HG03378 (cell line): ENCODE measurements around the gene KLHDC7A.

ENCODE experiments used
- ATAC-seq: cut with Tn5 transposase; IDR thresholded peaks from one replicate; pipeline ENCODE4 v1.9.1; 2021; ENCODE audit warnings: mild to moderate bottlenecking, moderate library complexity; ENCODE audit not compliant: unreplicated experiment

Gene KLHDC7A

DNA sequence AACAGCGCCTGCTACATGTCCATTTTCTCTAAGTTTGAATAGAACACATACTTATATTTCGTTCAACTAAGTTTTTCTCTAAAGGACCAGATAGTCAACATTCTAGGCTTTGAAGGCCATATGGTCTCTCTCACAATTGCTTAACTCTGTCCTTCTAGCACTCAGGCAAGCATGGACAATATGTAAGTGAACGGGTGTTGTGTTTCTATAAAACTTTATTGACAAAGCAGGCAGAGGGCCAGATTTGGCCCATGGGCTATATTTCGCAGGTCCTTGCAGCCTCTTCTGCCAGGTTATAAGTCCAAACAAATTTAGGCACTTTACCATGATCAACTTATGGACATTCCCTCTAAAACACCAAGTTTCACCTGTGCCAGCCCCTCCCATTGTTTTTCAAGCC, 21.1 kb downstream of the KLHDC7A start:
- no peak for ATAC-seq

DNA sequence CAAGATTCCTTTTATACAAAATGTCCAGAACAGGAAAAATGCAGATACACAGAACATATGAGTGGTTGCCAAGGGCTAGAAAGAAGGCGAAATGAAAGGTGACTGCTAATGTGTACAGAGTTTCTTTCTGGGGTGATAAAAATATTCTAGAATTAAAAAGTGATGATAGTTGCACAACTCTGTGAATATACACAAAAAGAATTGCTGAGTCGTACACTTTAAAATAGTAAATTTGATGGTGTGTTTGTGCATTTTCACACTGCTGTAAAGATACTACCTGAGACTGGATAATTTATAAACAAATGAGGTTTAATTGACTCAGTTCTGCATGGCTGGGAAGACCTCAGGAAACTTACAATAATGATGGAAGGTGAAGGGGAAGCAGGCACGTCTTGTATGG, 23.9 kb downstream of the KLHDC7A start:
- no peak for ATAC-seq

DNA sequence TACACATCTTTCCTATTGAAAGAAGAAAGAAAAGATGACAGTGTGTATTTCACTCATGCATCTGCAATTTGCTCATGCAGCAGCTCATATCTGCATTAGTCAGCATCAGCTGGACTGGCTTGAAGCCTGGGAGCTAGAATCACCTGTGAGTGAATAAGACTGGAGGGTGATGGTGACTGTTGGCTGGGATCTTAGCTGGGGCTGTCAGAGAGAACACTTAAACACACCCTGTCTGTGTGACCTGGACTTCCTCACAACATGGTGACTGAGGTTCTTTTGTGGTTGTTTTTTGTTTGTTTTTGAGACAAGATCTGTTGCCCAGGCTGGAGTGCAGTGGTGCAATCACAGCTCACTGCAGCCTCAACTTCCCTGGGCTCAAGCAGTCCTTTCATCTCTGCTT, 24.9 kb downstream of the KLHDC7A start:
- ATAC-seq: no peak

DNA sequence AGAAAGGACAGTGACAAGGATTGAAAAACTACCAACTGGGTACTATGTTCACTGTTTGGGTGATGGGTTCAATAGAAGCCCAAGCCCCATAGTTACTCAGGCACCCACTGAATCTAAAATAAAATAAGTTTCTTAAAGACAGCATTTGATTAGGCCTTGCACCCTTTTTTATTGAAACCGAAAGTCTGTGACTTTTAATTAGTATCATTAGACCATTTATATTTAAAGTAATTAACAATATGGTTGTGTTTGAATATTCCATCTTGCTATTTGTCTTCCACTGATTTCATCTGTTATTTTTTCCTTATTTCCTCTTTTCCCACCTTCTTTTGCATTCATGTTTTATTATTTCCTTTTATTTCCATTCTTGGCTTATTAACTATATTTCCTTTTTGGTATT, 27.4 kb downstream of the KLHDC7A start:
- ATAC-seq: no peak

DNA sequence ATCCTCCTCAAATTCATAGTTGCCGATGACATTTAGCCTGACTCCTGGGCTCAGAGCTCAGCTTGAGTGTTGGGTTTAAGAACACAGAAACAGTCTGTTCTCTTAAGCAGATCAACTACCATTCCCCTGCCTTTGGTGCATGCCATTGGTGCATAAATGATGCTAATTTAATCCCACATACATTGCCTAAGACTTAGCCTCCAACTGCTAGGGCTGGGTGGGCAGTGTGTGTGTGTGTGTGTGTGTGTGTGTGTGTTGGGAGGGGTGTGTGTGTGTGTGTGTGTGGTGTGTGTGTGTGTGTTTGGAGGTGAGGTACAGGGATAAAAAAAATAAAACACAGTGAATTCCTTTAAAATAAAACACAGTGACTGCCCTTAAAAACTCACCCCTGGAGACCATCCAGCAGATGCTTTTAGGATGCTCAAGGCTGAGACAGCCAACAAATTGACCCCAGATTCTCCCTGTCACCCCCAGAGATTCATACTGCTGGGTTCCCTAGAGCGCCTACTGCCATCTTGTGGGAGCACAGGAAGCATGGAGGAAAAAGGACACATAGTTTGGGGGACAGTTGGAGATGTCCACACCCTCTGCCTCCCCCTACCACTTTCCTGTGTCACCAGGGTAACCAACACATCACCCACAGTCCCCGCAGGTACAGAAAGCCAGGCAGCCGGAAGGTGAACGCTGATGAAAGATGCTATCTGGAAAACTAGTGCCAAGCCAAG, 30.6 kb downstream of the KLHDC7A start:
- no peak for ATAC-seq

DNA sequence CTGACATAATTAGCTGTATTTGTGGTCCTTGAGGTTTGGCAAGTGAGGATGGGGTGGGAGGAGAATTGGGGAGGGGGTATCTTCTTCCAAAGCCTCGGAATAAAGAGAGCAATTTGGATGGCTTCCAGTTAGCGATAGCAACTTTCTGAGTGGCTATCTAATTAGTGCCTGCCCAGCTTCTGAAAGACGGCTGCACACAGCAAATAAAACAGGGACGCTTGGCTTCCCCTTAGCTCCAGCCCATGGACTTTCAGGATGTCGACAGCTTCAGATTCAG, 31.1 kb downstream of the KLHDC7A start:
- ATAC-seq: no peak

DNA sequence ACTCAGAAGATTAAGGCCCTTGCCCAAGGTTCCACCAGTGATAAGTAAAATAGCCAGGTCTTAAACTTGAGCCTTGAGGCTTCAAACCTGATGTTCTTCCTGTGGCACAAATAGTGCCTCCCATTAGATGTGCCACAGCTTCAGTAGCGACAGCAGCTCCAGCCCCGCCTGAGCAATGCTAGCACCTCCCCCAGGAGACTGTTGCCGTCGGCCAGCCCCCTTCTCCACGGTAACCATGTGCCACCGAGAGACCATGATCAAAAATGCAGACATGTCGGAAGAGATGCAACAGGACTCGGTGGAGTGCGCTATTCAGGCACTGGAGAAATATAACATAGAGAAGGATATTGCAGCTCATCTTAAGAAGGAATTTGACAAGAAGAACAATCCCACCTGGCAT, 32.2 kb downstream of the KLHDC7A start:
- no peak for ATAC-seq

DNA sequence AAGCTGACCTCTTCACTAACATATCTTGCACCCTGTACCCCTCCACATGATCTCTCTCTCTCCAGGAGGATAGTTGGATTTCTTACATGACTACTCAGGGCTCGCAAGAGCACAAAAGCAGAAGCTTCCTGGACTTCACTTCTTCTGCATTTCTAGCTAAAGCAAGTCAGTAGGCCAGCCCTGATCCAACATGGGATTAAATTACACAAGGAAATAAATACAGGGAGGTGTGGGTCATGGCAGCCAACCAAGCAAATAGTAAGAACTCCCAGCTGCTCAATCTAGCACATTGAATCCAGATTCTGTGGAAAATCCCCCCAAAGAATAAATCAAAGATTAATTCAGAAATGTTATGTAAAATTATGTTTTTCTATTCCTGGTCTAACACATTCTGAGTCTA, 33.3 kb downstream of the KLHDC7A start:
- no peak for ATAC-seq

DNA sequence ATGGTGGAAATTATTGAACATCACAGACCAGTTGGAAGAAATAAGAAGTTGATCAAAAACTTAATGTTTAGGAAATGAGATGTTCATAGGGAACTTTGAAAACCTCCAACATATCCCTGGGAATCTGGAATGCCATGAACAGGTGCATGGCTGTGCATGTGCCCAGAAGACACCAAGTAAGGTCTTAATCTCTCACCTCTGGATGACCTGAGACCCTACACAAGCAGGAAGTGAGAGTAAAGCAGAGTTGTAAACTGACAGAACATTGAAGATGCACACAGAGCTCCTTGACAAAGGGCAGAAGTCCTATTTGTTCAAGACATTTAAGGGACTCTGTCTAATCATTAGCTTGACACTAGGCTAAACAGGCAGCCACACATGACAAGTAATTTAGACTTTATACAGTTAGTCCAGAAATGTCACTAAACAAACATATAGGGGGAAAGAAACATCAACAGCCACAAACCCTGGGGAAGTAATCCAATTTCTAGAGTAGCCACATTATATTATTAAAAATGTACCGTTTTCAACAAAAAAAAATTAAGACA, 34.5 kb downstream of the KLHDC7A start:
- ATAC-seq: no peak

DNA sequence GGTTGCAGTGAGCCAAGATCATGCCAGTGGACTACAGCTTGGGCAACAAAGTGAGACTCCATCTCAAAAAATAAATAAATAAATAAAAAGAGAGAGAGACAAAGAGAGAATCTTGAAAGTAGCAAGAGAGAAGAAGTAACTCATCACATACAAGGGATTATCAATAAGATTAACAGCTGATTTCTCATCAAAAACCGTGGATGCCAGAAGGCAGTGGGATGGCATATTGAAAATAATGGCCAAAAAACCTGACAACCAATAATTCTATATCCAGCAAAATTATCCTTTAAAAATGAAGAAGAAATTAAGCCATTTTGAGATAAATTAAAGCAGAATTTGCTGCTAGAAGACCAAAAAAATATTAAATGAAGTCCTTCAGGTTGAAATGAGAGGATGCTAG, 35.7 kb downstream of the KLHDC7A start:
- ATAC-seq: no peak

DNA sequence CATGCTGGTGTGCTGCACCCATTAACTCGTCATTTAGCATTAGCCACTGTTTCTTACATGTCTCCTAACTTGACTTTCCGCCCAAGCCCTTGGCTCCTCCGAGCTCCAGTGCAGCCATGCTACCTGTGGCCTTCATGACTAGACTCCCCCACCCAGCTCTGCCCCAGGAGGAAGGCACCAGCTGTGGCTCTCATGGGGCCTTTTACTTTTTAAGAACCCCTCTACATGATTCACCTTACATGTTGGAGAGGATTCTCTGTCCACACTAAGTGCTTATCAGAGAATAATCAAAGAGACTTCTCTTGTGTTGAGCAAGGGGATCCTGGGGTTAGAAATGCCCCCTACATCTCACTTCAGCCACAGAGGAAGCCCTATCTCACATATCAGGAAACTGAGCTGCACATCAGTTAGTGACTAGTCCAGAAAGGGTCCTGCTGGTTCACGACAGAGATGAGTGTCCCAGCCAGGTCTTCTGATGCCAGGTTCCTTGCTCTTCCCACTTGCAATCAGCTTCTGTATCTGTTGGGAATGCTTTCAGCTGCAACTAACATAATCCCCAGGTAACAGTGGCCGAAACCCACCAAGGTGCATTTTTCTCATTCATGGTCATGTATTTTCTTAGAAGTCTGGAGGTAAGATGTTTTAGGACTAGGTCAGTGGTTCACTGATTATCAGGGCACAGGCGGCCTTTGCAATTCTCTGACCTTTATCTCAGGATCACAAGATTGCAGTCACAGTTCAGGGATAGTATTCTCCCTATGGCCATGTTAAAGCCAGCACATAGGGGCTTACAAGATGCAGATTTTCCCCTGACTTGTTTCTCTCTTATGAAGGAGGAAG, 45.9 kb downstream of the KLHDC7A start:
- ATAC-seq: no peak

DNA sequence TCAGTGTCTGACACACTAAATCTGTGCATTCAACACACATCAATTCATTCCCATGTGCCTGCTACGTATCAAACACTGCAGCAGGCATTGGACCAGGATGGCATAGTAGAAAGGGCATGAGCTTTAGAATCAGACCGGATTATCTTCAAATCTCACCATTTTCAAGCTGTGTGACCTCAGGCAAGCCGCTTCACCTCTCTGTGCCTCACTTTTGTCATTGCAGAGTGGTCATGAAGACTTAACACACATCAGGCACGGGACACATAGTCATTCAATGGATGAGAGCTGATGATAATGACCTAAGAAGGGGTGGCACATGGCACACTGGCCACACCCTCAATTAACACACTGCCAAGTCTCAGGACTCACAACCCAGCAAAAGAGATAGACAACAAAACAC, 46.8 kb downstream of the KLHDC7A start:
- ATAC-seq: no peak

DNA sequence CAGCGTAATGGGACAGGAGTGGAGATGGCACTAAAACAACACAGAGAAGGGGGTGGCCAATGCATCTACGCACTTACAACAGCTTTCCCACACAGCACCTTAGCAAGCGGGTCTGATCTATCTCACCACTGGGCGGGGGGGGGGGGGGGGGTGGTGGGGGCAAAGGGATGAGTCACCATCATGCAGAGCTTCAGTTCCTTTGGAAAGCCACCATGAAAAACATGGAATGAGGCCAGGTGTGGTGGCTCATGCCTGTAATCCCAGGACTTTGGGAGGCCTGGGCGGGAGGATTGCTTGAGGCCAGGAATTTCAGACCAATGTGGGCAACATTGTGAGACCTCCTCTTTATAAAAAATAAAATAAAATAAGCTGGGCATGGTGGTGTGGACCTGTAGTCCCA, 47.2 kb downstream of the KLHDC7A start:
- no peak for ATAC-seq

DNA sequence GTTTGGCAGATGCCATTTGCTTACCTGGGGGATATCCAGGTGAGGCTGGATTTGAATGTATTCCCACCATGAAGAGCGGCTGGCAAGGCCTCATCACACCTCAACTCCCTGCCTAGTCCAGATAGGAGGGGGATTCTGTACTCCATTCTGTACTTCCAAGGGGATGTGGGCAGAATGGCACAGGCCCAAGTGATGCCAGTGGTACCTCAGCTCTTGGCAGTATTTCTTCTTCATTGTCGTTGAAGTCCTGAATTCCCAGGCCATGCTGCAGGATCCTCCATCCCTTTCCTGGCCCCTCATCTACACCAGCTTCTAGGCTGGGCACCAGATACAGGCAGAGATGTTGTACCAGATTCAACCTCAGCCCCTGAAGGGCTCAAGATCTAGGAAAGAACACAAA, 47.9 kb downstream of the KLHDC7A start:
- no peak for ATAC-seq

DNA sequence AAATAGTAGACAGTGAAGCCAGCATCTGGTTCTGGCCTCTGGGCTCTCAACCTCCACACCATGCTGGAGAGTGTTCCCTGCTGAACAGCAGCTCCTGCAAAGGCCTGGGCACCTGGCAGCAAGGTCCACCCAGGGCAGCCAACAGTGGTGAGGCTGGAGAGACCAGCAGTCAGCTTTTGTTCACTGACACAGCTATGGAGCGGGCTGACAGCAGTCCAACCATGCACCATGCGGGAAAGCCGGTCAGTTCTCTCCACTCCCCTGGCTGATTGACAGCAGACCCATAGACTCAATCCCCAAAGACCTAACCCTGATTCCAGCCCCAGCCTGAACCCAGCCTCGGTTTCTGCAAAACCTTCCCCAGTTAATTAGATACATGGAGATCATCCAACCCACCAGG, 49.0 kb downstream of the KLHDC7A start:
- ATAC-seq: no peak

DNA sequence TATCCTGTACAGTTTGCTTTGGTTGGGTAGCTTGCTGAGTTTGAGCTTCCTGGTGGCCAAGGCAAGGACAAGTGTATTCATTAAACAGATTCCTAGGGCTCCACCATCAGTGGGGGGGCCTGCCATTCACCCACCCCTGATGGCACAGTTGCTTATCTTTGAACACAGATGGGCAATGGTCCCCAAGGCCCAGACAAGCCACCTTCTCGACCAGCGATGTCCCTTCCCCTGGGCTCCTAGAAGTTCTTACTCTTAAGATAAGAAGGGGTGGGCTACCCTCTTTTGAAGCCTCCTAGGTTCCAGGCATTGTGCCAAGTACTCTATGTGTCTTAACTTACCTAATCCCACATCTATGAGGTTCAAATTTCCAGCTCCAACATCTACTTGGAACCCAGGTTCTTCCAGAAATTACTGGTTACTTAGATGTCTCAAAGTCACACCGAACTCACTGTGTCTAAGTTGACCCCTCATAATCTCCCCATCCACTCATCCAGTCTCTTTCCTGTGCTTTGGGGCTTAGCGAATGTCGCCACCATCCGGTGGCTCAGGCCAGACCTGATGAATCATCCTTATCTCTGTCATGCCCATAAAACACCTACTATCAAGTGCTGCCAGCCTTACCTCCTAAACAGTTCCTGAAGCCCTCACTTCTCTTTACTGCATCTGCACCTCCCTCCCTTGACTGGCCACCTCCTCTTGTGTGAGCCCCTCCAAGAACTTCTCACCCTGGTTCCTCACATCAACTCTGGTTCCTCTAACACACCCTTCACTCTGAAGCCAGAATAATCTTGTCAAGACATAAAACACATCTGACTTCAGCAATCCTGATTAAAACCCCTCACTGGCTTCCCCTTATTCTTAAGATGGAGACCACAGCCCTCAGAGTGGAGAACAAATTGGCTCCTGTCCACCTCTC, 50.1 kb downstream of the KLHDC7A start:
- ATAC-seq: no peak

DNA sequence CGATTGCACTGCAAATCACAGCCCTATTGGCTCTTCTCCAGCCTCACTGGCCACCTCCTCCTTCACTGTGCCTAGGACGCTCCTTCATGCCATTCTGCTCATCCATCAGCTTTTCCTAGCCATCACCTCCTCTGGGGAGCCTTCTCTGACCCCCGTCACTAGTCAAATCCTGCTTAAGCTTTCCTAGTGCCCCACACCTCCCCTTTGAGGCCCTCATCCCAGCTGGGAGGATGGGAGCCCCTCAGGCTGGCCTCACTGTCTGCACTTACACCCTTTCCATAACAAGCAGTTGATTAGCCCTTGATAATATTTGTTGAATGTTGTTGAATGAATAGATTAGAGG, 50.7 kb downstream of the KLHDC7A start:
- ATAC-seq: no peak

DNA sequence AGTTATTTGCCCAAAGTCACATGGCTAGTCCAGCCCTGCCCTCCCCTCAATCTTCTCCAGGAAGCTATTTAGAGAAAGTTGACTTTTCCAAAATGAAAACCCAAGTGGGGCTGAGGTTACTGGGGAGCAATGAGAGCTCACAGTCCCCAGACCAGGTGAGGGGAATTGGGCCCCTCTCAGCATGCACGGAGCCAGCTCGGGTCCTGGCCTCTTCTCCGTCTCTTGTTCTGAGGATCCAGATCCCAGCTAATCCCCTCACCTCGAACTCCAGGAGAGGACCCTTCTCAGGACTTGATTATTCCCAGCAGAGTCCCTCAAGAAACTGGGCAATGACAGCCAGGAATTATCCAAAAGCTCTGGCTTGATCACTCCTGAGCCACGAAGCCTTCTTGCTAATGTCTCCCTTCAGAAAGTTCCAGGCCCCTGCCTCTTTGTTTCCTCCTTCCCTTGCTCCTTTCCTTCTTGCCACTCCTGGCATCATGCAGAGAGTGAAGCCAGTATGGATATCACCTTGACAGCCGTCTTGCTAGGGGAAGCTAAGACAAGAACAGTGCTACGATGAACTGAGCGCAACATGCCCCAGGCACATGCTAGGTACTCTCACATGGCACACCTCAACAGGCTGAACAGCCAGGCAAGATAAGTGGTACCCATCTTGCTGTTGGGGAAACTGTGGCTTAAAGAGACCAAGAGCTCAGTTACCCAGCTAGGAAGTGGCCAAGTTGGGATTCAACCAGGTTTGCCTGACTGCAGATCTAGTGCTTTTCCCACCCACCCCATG, 51.9 kb downstream of the KLHDC7A start:
- ATAC-seq: no peak

DNA sequence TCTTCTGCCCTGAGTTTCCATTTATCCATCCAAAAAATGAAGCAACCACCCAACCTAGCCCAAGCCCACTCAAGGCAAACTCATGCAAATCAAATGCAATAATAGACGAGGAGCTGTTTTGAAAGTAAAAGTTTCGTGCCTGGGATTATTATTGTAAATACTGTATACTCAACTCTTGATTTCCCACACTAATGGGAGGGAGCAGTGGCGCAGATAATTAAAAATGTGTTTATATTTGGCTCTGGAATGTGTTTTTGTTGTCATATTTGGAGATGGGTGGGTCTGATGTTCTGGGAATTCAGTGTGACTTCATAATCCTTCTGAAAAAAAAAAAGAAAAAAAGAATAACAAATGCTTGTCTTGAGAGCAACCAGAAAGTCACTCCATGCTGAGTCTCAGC, 52.5 kb downstream of the KLHDC7A start:
- ATAC-seq: no peak

DNA sequence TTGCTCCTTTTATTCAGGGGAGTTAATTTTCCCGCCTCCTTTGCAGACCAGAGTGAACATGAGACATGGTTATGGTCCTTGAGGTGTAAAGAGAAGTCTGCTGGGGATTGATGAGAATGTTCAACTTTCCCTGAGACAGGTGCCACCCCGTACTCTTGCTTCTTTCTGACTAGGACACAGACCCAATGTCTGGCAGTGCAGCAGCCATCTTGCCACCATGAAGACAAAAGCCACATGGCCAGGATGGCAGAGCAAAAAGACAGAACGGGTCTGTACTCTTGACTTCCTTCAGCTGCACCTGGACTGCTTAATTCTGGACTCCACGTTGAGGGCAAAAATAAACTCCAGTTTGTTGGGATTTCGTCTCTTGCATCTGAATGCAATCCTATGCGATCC, 54.1 kb downstream of the KLHDC7A start:
- no peak for ATAC-seq
